ENCODE measurements around the gene ANKS6. TPM values are rescaled to one million over a fixed set of nuclear protein-coding genes. Genes with fewer than 3 reads are reported as not detected.

ANKS6 gene
- total and polyA plus RNA-seq, 9 of the 15 experiments (the other 6 are each of a cell fraction or from before 2014, with no cell fraction given) = 9.9 to 74.5 (median 36.9) TPM

DNA sequence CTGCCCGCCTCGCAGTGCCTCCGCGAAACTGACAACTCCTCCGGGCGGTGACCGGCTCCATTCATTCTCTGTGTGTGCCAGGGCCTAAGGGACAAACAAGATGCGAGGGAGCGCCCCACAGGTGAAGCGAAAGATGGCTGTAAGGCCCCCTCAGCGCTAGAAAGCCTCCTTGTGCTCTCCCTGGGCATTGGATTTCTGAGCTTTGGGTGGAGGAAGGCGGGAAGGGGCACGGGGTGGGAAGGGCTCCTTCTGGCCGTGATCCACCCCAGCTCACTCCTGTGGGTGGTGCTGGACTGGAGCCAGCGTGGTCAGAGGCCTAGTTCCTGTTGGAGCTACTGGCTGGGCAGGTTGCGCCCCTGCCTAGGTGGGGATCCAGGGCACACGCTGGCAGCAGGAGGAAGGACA, 12.1 kb upstream of the ANKS6 start (continued):
- TF ChIP-seq, protein P1, sequence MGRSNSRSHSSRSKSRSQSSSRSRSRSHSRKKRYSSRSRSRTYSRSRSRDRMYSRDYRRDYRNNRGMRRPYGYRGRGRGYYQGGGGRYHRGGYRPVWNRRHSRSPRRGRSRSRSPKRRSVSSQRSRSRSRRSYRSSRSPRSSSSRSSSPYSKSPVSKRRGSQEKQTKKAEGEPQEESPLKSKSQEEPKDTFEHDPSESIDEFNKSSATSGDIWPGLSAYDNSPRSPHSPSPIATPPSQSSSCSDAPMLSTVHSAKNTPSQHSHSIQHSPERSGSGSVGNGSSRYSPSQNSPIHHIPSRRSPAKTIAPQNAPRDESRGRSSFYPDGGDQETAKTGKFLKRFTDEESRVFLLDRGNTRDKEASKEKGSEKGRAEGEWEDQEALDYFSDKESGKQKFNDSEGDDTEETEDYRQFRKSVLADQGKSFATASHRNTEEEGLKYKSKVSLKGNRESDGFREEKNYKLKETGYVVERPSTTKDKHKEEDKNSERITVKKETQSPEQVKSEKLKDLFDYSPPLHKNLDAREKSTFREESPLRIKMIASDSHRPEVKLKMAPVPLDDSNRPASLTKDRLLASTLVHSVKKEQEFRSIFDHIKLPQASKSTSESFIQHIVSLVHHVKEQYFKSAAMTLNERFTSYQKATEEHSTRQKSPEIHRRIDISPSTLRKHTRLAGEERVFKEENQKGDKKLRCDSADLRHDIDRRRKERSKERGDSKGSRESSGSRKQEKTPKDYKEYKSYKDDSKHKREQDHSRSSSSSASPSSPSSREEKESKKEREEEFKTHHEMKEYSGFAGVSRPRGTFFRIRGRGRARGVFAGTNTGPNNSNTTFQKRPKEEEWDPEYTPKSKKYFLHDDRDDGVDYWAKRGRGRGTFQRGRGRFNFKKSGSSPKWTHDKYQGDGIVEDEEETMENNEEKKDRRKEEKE (IDR thresholded peaks at IDR 0.05; ENCODE audit: borderline replicate concordance in 1 of 2, control insufficient read depth in 1 of 2, low read depth in 2 of 2, low read length in 1 of 2) = no peak
- TF ChIP-seq ETS2 (tag; IDR thresholded peaks at IDR 0.05; ENCODE audit: borderline replicate concordance, poor library complexity, severe bottlenecking) (no peak), ZNF696 (CRISPR knock-in tag; conservative IDR thresholded peaks at IDR 0.05) (no peak), ZNF764 (CRISPR knock-in tag; IDR thresholded peaks at IDR 0.05; ENCODE audit: low read depth) (no peak), CAMTA2 (CRISPR knock-in tag; conservative IDR thresholded peaks at IDR 0.05) (no peak), ZSCAN29 (IDR thresholded peaks at IDR 0.05) (no peak), HNRNPK (IDR thresholded peaks at IDR 0.05; ENCODE audit: low read depth, low read length, poor library complexity, severe bottlenecking) (no peak), SUPT5H (IDR thresholded peaks at IDR 0.05) (0 out of 2 replicates have a peak, but pooled peaks have one; percentile 28), PHF8 (IDR thresholded peaks at IDR 0.05; ENCODE audit: borderline replicate concordance, low read length) (0 out of 2 replicates have a peak, but pooled peaks have one; percentile 13), ZNF143 (CRISPR knock-in tag; IDR thresholded peaks at IDR 0.05) (no peak), ZNF263 (CRISPR knock-in tag; IDR thresholded peaks at IDR 0.05; ENCODE audit: borderline replicate concordance) (no peak), ZSCAN32 (CRISPR knock-in tag; IDR thresholded peaks at IDR 0.05) (no peak), RBM34 (IDR thresholded peaks at IDR 0.05; ENCODE audit: borderline replicate concordance, insufficient read depth, low read length) (no peak), CHD2 (IDR thresholded peaks at IDR 0.05; ENCODE audit: low read depth, low read length) (no peak), TRIM28 (IDR thresholded peaks at IDR 0.05) (no peak), SPI1 (IDR thresholded peaks at IDR 0.05; ENCODE audit: borderline replicate concordance, low read depth, low read length) (no peak), PHF21A (IDR thresholded peaks at IDR 0.05; ENCODE audit: borderline replicate concordance, low read depth) (no peak)
- TF ChIP-seq, protein P2, sequence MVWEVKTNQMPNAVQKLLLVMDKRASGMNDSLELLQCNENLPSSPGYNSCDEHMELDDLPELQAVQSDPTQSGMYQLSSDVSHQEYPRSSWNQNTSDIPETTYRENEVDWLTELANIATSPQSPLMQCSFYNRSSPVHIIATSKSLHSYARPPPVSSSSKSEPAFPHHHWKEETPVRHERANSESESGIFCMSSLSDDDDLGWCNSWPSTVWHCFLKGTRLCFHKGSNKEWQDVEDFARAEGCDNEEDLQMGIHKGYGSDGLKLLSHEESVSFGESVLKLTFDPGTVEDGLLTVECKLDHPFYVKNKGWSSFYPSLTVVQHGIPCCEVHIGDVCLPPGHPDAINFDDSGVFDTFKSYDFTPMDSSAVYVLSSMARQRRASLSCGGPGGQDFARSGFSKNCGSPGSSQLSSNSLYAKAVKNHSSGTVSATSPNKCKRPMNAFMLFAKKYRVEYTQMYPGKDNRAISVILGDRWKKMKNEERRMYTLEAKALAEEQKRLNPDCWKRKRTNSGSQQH (CRISPR knock-in tag; IDR thresholded peaks at IDR 0.05) = no peak
- TF ChIP-seq, protein P3, sequence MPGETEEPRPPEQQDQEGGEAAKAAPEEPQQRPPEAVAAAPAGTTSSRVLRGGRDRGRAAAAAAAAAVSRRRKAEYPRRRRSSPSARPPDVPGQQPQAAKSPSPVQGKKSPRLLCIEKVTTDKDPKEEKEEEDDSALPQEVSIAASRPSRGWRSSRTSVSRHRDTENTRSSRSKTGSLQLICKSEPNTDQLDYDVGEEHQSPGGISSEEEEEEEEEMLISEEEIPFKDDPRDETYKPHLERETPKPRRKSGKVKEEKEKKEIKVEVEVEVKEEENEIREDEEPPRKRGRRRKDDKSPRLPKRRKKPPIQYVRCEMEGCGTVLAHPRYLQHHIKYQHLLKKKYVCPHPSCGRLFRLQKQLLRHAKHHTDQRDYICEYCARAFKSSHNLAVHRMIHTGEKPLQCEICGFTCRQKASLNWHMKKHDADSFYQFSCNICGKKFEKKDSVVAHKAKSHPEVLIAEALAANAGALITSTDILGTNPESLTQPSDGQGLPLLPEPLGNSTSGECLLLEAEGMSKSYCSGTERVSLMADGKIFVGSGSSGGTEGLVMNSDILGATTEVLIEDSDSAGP (CRISPR knock-in tag; IDR thresholded peaks at IDR 0.05) = no peak
- TF ChIP-seq, protein P4, sequence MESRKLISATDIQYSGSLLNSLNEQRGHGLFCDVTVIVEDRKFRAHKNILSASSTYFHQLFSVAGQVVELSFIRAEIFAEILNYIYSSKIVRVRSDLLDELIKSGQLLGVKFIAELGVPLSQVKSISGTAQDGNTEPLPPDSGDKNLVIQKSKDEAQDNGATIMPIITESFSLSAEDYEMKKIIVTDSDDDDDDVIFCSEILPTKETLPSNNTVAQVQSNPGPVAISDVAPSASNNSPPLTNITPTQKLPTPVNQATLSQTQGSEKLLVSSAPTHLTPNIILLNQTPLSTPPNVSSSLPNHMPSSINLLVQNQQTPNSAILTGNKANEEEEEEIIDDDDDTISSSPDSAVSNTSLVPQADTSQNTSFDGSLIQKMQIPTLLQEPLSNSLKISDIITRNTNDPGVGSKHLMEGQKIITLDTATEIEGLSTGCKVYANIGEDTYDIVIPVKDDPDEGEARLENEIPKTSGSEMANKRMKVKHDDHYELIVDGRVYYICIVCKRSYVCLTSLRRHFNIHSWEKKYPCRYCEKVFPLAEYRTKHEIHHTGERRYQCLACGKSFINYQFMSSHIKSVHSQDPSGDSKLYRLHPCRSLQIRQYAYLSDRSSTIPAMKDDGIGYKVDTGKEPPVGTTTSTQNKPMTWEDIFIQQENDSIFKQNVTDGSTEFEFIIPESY (CRISPR knock-in tag; IDR thresholded peaks at IDR 0.05) = no peak
- TF ChIP-seq, protein P5, sequence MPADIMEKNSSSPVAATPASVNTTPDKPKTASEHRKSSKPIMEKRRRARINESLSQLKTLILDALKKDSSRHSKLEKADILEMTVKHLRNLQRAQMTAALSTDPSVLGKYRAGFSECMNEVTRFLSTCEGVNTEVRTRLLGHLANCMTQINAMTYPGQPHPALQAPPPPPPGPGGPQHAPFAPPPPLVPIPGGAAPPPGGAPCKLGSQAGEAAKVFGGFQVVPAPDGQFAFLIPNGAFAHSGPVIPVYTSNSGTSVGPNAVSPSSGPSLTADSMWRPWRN (IDR thresholded peaks at IDR 0.05; ENCODE audit: low read depth) = no peak

All from K562 (cell line).